SH-SY5Y (cell line): Measurements from ENCODE around the gene DCK.

Source experiments
- GATA2 ChIP-seq: IDR thresholded peaks from 2 replicates; pipeline ENCODE4 v1.6.1; 2011; ENCODE audit warnings: mild to moderate bottlenecking, low read depth, low read length
- GATA3 ChIP-seq: IDR thresholded peaks from 2 replicates; pipeline ENCODE4 v1.6.1; 2011; ENCODE audit warnings: low read depth, mild to moderate bottlenecking, low read length, moderate library complexity

DNA sequence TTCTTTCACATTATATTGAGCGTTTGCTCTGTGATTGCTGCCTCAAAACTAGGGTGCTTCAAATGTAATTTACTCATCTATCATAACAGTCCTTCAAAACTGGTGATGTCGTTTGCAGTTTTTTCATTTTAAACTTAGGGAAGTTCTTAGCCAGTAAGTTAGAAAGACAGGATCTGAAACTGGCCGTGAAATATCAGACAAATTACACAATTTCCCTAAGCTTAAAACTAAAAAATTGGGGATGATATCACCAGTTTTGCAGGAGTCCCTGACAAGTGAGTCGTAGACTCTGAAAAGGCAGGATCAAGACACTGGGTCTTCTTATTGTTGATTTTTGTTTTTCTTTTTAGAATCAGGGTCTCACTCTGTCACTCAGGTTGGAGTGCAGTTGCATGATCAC, 46.5 kb upstream of the DCK start:
- TF ChIP-seq GATA2 (no peak), GATA3 (no peak)
